Stimulated activated CD8-positive, alpha-beta memory T cell treated with anti-CD3 and anti-CD28 coated beads, Interleukin-7, amount 100 ng/mL, for 1 hour (primary cell): Measurements from ENCODE around the gene SPEG.

Experiments used
- DNase-seq, 2 donors: peaks; one replicate each; pipeline ENCODE4 v3.0.0-alpha.2; 2020; ENCODE audit warnings: low read depth in 2 of 2

SPEG gene

GRCh38 chr2:219477815-219478214, 43.2 kb downstream of the SPEG start:
- no peak for DNase-seq

- DNase-seq = no peak
Observed at GRCh38 chr2:219478916-219479315, 44.3 kb downstream of the SPEG start.

DNA sequence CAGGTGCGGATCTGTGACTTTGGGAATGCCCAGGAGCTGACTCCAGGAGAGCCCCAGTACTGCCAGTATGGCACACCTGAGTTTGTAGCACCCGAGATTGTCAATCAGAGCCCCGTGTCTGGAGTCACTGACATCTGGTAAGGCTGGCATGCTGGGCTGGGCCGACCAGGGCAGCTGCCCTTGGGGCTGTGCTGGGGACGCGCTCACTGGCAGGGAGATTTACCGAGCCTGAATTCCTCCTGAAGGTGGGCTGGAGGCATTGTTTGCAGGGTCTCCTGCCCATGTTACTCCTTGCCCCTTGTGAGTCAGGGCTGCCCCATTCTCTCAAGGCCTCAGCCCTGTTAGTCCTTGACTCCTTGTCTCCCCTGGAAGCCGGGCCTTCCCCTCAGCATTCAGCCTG, 45.4 kb downstream of the SPEG start:
- no peak for DNase-seq

DNA sequence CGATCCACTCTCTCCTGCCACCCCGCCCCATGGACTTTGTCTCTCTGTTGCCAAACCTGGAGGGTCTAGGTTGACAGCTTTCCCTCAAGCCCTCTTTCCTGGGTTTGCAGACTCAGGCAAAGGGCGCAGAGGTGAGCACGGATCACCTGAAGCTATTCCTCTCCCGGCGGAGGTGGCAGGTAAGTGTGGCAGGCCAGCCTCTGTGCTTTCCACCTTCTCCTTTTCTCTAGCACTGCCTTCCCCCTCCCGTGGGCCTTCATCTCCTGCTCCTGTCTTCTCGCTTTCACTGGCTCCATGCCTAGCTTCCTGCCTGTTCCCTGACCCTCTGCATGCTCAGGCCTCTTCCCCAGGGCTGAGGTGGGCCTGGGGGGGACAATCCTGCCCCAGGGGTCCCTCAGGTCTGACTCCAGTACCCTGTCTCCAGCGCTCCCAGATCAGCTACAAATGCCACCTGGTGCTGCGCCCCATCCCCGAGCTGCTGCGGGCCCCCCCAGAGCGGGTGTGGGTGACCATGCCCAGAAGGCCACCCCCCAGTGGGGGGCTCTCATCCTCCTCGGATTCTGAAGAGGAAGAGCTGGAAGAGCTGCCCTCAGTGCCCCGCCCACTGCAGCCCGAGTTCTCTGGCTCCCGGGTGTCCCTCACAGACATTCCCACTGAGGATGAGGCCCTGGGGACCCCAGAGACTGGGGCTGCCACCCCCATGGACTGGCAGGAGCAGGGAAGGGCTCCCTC, 48.2 kb downstream of the SPEG start:
- no peak for DNase-seq

- no peak for DNase-seq
Observed at GRCh38 chr2:219483451-219484342, 49.1 kb downstream of the SPEG start.

- no peak for DNase-seq
Observed at GRCh38 chr2:219484343-219485200, 49.9 kb downstream of the SPEG start.

GRCh38 chr2:219485201-219485580, 50.5 kb downstream of the SPEG start:
- DNase-seq = no peak

GRCh38 chr2:219486380-219486959, 51.8 kb downstream of the SPEG start:
- no peak for DNase-seq

GRCh38 chr2:219488149-219488843, 53.7 kb downstream of the SPEG start:
- DNase-seq = no peak

- DNase-seq = no peak
Observed at GRCh38 chr2:219488844-219489194, 54.2 kb downstream of the SPEG start.

- no peak for DNase-seq
Observed at GRCh38 chr2:219489315-219489714, 54.7 kb downstream of the SPEG start.

- no peak for DNase-seq
Observed at GRCh38 chr2:219490186-219490585, 55.5 kb downstream of the SPEG start.

DNA sequence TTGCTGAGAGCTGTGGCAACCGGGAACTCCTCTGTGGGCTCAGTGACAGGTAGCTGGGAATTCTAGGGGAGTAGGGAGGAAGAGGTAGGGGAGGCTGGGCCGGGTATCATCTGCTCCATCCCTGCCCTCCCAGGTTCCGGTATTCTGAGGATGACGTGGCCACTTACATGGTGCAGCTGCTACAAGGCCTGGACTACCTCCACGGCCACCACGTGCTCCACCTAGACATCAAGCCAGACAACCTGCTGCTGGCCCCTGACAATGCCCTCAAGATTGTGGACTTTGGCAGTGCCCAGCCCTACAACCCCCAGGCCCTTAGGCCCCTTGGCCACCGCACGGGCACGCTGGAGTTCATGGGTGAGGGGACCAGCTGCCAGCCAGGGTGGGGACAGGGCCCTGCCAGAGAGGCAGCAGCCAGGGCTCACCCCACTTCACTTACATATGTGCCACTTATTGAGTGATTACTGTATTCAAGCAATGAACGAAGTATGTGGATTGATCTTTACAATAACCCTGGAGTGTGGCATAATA, 56.0 kb downstream of the SPEG start:
- DNase-seq = no peak

DNA sequence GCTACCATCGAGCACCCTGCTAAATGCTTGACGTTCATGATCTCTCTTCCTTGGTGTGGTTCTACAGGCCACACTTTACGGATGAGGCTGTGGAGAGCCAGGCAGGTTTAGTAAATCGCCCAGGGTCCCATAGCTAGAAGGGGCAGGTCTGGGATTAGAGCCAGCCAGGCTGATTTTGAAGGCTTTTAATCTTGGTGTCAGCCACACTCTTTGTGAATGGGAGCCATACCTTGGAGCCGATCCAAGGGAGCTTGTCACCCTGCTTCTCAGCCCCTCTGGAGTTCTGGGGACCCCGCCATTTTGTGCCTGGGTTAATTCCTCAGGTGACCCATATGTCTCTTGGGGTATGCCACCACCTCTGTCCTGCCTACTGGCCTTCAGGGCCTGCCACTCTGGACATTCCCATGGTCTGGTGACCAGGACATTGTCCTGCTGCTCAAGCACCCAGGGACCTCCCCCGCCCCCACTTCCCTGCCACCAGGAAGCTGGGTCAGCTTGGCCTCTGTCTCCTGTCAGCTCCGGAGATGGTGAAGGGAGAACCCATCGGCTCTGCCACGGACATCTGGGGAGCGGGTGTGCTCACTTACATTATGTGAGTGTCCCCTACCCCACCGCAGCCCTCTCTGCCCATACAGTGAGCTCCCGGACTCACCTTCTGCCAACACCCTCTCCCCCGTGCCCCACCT, 56.8 kb downstream of the SPEG start:
- DNase-seq = no peak

- no peak for DNase-seq
Observed at GRCh38 chr2:219492575-219492974, 57.9 kb downstream of the SPEG start.

GRCh38 chr2:219493086-219493485, 58.4 kb downstream of the SPEG start:
- DNase-seq = no peak

DNA sequence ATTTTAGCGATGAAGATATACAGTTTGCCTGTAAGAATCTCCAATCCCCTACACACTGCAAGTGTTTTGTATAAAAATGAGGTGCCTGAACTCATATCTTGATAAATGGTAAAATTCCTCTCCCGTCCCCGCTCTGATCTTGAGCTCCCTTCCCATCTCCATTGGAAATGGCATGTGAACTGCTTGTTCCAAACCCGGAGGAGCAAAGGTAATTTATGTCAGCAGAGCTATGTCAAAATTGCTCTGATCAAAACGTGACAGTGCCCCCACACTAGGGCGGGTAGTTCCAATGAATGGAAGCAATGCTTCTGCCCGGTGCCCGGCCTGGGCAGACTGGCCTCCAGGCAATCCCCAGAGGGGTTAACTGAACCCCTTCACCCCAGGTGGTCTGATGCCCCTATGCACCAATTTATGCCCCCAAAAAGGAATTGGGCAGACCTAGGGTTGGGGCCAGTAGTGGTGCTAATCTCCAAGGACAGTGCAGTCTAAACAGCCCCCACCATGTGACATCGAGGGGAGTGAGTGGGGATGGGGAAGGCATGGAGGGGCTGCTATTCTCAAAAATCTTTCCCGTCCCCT, 60.4 kb downstream of the SPEG start:
- no peak for DNase-seq

DNA sequence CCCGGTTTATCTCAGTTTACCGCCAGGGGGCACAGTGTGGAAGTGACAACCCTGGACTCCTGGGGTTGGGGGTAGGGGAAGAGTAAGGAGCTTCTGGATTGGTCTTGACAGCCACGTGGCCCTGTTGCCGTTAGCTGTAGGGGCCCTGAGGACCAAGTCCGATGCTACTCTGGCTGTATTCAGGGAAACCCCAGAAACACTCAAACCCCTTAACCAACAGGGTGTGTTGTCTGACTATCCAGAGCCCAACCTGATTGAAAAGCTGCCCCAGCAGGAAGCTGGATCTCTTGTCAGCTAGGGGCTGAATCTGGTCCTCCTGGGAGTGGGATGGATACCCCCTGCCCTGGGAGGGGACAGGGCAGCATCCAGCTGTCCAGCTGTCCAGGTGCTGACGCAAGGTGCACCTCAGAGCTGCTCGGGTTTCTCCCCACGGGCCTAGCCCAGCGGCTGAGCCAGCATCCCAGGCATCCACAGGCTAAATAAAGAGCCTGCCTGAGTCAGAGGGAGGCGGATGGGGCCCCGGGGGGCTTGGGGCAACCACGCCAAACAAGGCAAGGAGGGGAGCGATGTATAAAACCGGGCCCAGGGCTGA, 61.0 kb downstream of the SPEG start:
- peak in 1 of 2 donors; percentile 20 for DNase-seq

DNA sequence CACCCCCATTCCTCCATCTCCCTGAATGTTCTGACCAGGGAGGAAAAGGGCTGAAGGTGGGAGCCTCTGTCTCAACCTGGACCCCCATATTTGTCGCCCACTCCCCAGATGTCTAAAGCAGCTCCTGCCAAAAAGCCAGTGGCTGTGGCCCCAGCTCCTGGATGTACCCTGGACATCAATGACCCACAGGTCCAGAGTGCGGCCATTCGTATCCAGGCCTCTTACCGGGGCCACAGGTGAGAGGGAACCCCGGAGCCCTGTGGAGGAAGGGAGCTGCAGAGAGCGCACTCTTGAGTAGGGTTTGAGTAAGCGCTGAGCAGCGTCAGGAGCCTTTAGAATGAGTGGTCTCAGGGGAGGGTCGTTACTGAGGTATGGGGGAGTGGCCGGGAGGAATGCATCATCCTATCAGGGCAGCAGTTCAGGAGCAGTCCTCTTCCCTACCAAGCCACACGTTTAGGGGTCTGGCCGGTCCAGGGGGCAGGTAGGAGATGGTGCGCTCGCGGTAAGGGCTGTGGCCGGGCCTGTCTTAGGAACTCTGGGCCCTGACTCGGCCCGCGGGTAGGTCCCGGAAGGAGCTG, 61.7 kb downstream of the SPEG start:
- no peak for DNase-seq
